Lower leg skin (tissue), 4 donors: ENCODE measurements around the gene GEMIN7. TPM values are rescaled to one million over a fixed set of nuclear protein-coding genes. Genes with fewer than 3 reads are reported as not detected.

Experiments
- DNase-seq, 2 donors: peaks; one replicate each; pipeline ENCODE4 v3.0.0-alpha.2; 2019; ENCODE audit warnings: low spot score in 2 of 2
- H3K4me3 ChIP-seq: fragments of 200-600 bp; sonication (generic); 2 replicates; pipeline ENCODE4 v1.5.1; 2017; ENCODE audit warnings: mild to moderate bottlenecking, low read depth; ENCODE audit not compliant: poor library complexity, severe bottlenecking
- POLR2A ChIP-seq, 2 donors: fragments of 450-650 bp; IDR thresholded peaks; one replicate each; pipeline ENCODE4 v1.6.1; 2016 to 2017; ENCODE audit warnings: antibody characterized with exemption in 2 of 2, mild to moderate bottlenecking in 1 of 2, moderate library complexity in 1 of 2
- WGBS, 2 donors: methylation state at CpG; one replicate each; pipeline ENCODE4 v1.1.5; 2018; 5-methylcytosine and 5-hydroxymethylcytosine counted together
- intact Hi-C: fragments of 100-400 bp; cut with DNase I; formaldehyde crosslinking; loops from one replicate; pipeline ENCODE4 v1.15.0; 2023; ENCODE audit warnings: low total_unique reads
- total RNA-seq, 4 donors: library from RNA; depleted of rRNA; stranded (reverse); fragments of >200 nt; gene quantifications; one replicate each; pipeline ENCODE4 v1.1.0, GENCODE V29; 2016
- TF ChIP-seq, protein P1 (sequence below), 3 donors: fragments of 450-650 bp; IDR thresholded peaks; one replicate each; pipeline ENCODE4 v1.5.1; 2016; ENCODE audit warnings: antibody characterized with exemption in 3 of 3, mild to moderate bottlenecking in 3 of 3, moderate library complexity in 2 of 3

GEMIN7 gene
- total RNA-seq, 4 donors from 2014 or later: 11.8 to 24.9 (median 21.5) TPM

DNA sequence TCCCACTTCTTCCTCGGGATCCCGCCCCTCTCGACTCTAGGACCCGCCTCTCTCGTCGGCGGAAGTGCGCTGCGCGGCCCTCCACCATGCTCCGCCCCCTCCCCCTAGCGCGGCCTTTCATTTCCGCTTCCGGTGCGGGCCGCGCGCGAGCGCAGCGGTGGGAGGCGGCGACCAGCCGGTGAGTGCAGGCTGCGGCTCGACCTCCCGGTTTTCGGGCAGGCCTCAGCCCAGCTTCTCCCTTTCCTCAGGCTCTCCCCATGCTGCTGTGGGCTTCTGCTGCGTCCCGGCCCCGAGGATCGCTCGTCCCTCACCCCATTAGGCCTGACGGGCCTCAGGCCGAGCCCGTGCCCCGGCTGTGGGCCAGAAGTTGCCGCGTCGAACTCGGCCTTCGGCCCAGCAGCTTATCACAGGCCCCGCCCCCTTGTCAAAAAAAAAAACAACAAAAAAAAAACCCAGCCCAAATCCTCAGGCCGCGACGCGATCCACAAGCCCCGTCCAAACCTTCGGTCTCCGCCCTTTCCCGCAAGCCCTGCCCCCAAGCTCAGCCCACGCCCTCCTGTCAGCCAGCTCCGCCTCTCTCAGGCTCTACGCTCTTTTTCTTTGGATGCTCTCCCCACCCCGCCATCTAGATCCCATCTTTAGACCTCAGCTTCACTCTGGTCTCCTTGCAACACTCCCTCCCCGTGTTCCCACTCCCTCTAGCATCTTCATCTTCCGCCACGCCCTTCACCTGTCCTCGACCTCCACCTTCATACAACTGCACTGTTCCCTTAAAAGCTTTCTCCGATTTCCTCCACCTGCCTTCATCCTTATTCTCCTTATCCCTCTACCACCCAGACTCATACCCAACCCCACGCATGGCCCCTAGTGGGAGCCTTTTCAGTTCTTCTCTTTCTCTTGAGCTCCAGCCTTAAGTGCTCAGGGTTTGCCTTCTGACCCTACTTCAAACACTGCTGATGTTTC lies 39.8 kb upstream of the GEMIN7 start, which contains the start of gene CLASRP:
Gene CLASRP, plus strand, starts transcription at position 115 of the 963 bp plus-strand sequence. CDS start 1,168 bp downstream, outside the sequence.
- intact Hi-C loops: no loop called here
- TF ChIP-seq, protein P1, sequence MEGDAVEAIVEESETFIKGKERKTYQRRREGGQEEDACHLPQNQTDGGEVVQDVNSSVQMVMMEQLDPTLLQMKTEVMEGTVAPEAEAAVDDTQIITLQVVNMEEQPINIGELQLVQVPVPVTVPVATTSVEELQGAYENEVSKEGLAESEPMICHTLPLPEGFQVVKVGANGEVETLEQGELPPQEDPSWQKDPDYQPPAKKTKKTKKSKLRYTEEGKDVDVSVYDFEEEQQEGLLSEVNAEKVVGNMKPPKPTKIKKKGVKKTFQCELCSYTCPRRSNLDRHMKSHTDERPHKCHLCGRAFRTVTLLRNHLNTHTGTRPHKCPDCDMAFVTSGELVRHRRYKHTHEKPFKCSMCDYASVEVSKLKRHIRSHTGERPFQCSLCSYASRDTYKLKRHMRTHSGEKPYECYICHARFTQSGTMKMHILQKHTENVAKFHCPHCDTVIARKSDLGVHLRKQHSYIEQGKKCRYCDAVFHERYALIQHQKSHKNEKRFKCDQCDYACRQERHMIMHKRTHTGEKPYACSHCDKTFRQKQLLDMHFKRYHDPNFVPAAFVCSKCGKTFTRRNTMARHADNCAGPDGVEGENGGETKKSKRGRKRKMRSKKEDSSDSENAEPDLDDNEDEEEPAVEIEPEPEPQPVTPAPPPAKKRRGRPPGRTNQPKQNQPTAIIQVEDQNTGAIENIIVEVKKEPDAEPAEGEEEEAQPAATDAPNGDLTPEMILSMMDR (IDR thresholded peaks at IDR 0.05): no peak
- peak in 1 of 2 donors; percentile 79 for TF ChIP-seq POLR2A (IDR thresholded peaks at IDR 0.05)
- DNase-seq: peak; percentile 86 to 98
- 1 to 3% methylated on average over 54 to 57 of the region's 62 CpGs for WGBS, 2 donors
- peak within 1 kb of the TSS; percentile 71 for H3K4me3 ChIP-seq

DNA sequence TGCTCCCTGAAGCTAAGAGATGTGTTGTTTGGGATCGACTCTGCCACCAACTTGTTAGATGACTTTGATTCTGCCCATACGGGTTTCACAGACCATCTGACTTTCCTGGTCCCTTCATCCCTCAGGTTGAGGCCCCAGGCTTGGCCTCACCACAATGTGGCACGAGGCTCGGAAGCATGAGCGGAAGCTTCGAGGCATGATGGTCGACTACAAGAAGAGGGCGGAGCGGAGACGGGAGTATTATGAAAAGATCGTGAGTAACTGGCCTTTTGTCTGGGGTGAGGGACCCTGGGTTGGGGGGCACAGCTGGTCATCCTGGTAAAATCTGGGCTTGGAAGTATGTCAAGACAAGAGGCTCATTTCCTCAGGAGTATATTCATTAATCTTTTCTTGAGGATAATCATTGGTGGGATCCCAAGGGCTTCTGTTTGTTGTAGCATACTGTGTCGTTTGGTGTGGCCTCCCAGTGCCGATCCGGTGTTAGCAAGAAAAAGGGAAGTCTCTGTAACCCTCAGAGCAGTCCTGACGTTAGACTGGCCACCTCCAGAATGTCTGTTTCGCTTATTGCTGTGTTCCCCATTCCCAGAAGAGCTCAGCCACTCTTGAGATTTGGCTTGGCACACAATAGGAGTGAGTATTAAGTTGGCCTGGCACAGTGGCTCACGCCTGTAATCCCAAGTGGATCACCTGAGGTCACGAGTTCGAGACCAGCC lies 38.8 kb upstream of the GEMIN7 start:
- DNase-seq: no peak
- WGBS, 2 donors: 71 to 78% methylated on average over 19 of the region's 19 CpGs
- intact Hi-C loops: no loop called here
- no peak for TF ChIP-seq POLR2A (IDR thresholded peaks at IDR 0.05)
- TF ChIP-seq, protein P1 (IDR thresholded peaks at IDR 0.05): no peak
- no peak overlapping the region for H3K4me3 ChIP-seq

DNA sequence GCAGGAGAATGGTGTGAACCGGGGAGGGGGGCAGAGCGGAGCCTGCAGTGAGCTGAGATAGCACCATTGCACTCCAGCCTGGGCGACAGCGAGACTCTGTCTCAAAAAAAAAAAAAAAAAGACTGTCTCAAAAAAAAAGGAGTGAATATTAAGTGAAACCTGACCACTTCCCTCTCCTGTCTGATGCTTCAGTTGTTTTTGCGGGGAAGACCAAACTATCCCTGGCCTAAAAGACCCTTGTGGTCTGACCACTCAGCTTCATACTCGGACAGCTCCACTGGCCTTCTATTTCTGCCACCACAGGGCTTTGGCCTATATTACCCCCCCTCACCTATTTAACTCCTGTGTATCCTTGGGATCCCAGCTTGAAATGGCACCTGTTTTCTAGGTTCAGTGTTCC lies 37.9 kb upstream of the GEMIN7 start:
- intact Hi-C loops: no loop called here
- no peak for TF ChIP-seq POLR2A (IDR thresholded peaks at IDR 0.05)
- TF ChIP-seq, protein P1 (IDR thresholded peaks at IDR 0.05): no peak
- DNase-seq: no peak
- WGBS, 2 donors: 78 to 81% methylated on average over 5 to 6 of the region's 6 CpGs
- H3K4me3 ChIP-seq: no peak overlapping the region

DNA sequence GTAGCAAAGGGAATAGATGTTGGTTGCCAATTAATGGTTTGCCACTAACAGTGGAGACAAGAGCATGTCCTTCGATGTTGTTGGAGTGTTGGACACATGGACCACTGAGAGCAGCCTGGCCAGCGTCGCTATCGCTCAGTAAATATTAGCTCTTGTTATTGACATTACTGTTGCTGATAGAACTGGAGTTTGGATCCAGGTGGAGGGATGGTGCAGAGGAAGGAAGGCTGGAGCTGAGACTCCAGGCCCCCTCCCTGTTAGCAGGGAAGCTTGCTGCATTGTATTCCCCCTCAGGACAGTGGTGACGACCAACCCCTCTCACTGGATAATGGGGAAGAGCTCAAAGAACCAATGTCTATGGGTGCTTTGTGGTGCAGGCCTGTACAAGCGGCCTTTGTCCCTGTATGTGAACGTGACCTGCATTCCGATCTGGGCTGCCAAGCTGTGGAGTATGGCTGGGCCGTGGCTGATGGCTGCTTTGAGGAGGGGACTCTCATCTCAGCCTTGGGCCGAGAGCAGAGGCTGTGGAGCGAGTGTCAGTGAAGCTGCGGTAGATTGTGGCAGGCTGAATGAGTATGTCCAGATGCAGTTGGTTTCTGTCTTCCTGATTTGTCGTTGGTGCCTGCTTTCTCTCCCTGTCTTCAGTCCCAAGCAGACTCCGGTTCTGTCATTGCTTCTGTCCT lies 33.2 kb upstream of the GEMIN7 start:
- H3K4me3 ChIP-seq: no peak overlapping the region
- no peak for DNase-seq
- intact Hi-C loops: no loop called here
- 76 to 78% methylated on average over 14 of the region's 14 CpGs for WGBS, 2 donors
- TF ChIP-seq, protein P1 (IDR thresholded peaks at IDR 0.05): no peak
- TF ChIP-seq POLR2A (IDR thresholded peaks at IDR 0.05): no peak

DNA sequence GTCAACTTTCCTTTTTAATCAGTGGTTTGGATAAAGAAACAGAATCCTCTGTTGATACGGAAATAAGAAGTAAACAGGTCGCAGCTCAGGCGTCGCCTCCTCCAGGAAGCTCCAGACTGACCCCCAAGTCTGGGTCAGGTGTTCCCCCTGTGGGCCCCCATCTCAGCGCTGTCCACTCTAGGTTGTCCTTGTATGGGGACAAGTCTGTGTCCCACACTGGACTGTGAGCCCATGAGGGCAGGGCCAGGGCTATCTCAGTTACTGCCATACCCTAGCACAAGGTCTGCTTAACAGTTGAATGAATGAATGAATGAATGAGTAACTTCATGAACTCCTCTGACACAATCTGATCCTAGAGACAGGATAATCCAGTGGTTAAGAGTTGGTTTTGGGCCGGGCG lies 32.7 kb upstream of the GEMIN7 start:
- no peak overlapping the region for H3K4me3 ChIP-seq
- DNase-seq: no peak
- no peak for TF ChIP-seq POLR2A (IDR thresholded peaks at IDR 0.05)
- TF ChIP-seq, protein P1 (IDR thresholded peaks at IDR 0.05): no peak
- intact Hi-C loops: no loop called here
- WGBS, 2 donors: 89 to 90% methylated on average over 7 of the region's 7 CpGs
